Chondrocyte (in vitro differentiated cells): ENCODE measurements around the gene TFEB. TPM values are rescaled to one million over a fixed set of nuclear protein-coding genes. Genes with fewer than 3 reads are reported as not detected.

Experiments used
- DNase-seq: peaks from one replicate; pipeline ENCODE4 v3.0.0; 2021; ENCODE audit warnings: mixed read lengths, low spot score
- H3K27ac Mint-ChIP-seq: one replicate; pipeline ENCODE4 v1.8.0; 2021; ENCODE audit warnings: mild to moderate bottlenecking, moderate library complexity, mixed read lengths; ENCODE audit not compliant: unreplicated experiment
- H3K27me3 Mint-ChIP-seq: 2 replicates; pipeline ENCODE4 v1.8.0; 2021; ENCODE audit warnings: low read depth, mixed read lengths
- H3K36me3 Mint-ChIP-seq: 2 replicates; pipeline ENCODE4 v1.8.0; 2021; ENCODE audit warnings: low read depth, mixed read lengths
- H3K4me1 Mint-ChIP-seq: 2 replicates; pipeline ENCODE4 v1.8.0; 2021; ENCODE audit warnings: low read depth, mild to moderate bottlenecking, mixed read lengths
- H3K4me3 Mint-ChIP-seq: one replicate; pipeline ENCODE4 v1.8.0; 2021; ENCODE audit warnings: mild to moderate bottlenecking, moderate library complexity, mixed read lengths; ENCODE audit not compliant: unreplicated experiment
- H3K9me3 Mint-ChIP-seq: 2 replicates; pipeline ENCODE4 v1.8.0; 2021; ENCODE audit warnings: low read depth, mixed read lengths
- total RNA-seq: library from RNA; stranded (reverse); gene quantifications from 3 replicates; pipeline ENCODE4 v1.2.1, GENCODE V29; 2021
- TF ChIP-seq, protein P1 (sequence below): fragments of 200-600 bp; sonication (generic); IDR thresholded peaks from 2 replicates; pipeline ENCODE4 v1.5.0; 2021; ENCODE audit warnings: antibody characterized with exemption, mild to moderate bottlenecking, moderate library complexity

Gene TFEB
- total RNA-seq, 1 donor from 2014 or later = 11.6 TPM

DNA sequence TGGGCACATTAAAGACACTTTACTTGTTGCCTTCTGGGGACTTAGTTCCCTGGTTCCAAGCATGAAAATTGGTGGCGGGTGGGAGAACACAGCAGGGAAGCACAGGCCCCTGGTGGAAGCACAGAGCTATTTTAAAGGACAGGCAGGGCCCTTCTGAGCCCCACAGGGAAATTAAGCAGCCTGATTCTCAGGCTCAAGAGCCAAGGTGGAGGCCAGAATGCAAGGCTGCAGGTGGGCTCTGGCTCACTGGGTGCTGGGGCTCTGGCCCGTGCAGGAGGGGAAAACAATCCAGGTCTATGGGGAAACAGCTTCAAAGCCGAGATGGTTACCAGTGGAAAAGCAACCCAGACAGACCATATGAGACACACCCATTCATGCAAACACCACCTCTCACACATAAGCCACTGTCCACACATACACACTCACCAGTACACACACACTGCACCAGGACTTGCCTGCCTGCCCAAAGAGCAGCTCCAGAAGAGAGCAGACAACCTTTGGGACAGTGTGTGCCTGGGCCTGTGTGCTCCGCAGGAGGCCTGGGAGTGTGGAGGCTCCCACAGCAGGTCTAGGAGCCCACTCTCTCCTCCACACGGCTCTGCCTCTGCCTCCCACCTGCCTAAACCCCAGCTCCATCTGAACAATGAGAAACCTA is 30.6 kb downstream of the TFEB start:
- H3K27me3 Mint-ChIP-seq = no peaks in the 10 kb centered on the region
- no peak for DNase-seq
- H3K4me3 Mint-ChIP-seq = no peak overlapping the region
- H3K36me3 Mint-ChIP-seq = no peaks in the 10 kb centered on the region
- peak overlapping the region; percentile 47 for H3K27ac Mint-ChIP-seq
- TF ChIP-seq, protein P1, sequence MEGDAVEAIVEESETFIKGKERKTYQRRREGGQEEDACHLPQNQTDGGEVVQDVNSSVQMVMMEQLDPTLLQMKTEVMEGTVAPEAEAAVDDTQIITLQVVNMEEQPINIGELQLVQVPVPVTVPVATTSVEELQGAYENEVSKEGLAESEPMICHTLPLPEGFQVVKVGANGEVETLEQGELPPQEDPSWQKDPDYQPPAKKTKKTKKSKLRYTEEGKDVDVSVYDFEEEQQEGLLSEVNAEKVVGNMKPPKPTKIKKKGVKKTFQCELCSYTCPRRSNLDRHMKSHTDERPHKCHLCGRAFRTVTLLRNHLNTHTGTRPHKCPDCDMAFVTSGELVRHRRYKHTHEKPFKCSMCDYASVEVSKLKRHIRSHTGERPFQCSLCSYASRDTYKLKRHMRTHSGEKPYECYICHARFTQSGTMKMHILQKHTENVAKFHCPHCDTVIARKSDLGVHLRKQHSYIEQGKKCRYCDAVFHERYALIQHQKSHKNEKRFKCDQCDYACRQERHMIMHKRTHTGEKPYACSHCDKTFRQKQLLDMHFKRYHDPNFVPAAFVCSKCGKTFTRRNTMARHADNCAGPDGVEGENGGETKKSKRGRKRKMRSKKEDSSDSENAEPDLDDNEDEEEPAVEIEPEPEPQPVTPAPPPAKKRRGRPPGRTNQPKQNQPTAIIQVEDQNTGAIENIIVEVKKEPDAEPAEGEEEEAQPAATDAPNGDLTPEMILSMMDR = no peak
- H3K4me1 Mint-ChIP-seq = peaks cover 44% of the 10 kb centered on the region
- no peaks in the 10 kb centered on the region for H3K9me3 Mint-ChIP-seq

- TF ChIP-seq, protein P1 = no peak
- Mint-ChIP-seq H3K27me3 (no peaks in the 10 kb centered on the region), H3K4me3 (no peak overlapping the region), H3K4me1 (peaks cover 52% of the 10 kb centered on the region), H3K36me3 (no peaks in the 10 kb centered on the region), H3K9me3 (no peaks in the 10 kb centered on the region), H3K27ac (no peak overlapping the region)
- no peak for DNase-seq
Observed at GRCh38 chr6:41704028-41704427, 31.4 kb downstream of the TFEB start.

- DNase-seq = no peak
- Mint-ChIP-seq H3K4me1 (peaks cover 63% of the 10 kb centered on the region), H3K27me3 (no peaks in the 10 kb centered on the region), H3K9me3 (no peaks in the 10 kb centered on the region), H3K4me3 (no peak overlapping the region), H3K36me3 (no peaks in the 10 kb centered on the region), H3K27ac (no peak overlapping the region)
- TF ChIP-seq, protein P1 = no peak
Observed at GRCh38 chr6:41702771-41703494, 32.5 kb downstream of the TFEB start.

GRCh38 chr6:41702089-41702745 is 33.2 kb downstream of the TFEB start:
- Mint-ChIP-seq H3K4me3 (no peak overlapping the region), H3K9me3 (no peaks in the 10 kb centered on the region), H3K4me1 (peaks cover 66% of the 10 kb centered on the region), H3K27ac (no peak overlapping the region), H3K36me3 (no peaks in the 10 kb centered on the region), H3K27me3 (no peaks in the 10 kb centered on the region)
- DNase-seq = no peak
- TF ChIP-seq, protein P1 = no peak
